SU-DHL-6 (cell line): Measurements from ENCODE around the gene OTC.

Source experiments
- H2AFZ ChIP-seq: fragments of 200-600 bp; sonication (generic); 2 replicates; pipeline ENCODE4 v1.6.1; 2014; ENCODE audit warnings: low read depth, mild to moderate bottlenecking, moderate library complexity, mixed read lengths, antibody characterized with exemption, low read length; ENCODE audit not compliant: severe bottlenecking
- H3F3A ChIP-seq: fragments of 200-600 bp; shearing (Covaris generic); 2 replicates; pipeline ENCODE4 v1.6.0; 2016; ENCODE audit warnings: antibody characterized with exemption, mild to moderate bottlenecking; ENCODE audit not compliant: insufficient read depth
- H3K27ac ChIP-seq: fragments of 200-600 bp; sonication (generic); 2 replicates; pipeline ENCODE4 v1.5.1; 2016; ENCODE audit warnings: low read depth, mild to moderate bottlenecking, low read length, moderate library complexity, mixed read lengths
- H3K27me3 ChIP-seq: fragments of 200-600 bp; sonication (generic), shearing (Covaris generic); 2 replicates; pipeline ENCODE4 v1.6.0; 2014; ENCODE audit warnings: mild to moderate bottlenecking, low read length
- H3K36me3 ChIP-seq: fragments of 200-600 bp; sonication (generic); 2 replicates; pipeline ENCODE4 v1.6.1; 2014; ENCODE audit warnings: mild to moderate bottlenecking, low read length, mixed read lengths
- H3K4me2 ChIP-seq: fragments of 300-600, 200-600 bp; shearing (Covaris generic), sonication (generic); 2 replicates; pipeline ENCODE4 v1.6.0; 2014; ENCODE audit warnings: low read length, low read depth, mild to moderate bottlenecking; ENCODE audit not compliant: poor library complexity, severe bottlenecking
- H3K4me3 ChIP-seq: fragments of 200-600 bp; sonication (generic); 2 replicates; pipeline ENCODE4 v1.5.1; 2014; ENCODE audit warnings: antibody characterized with exemption, low read length, mild to moderate bottlenecking, mixed read lengths; ENCODE audit not compliant: insufficient read depth, poor library complexity, severe bottlenecking
- H3K79me2 ChIP-seq: fragments of 200-600 bp; sonication (generic); 2 replicates; pipeline ENCODE4 v1.6.1; 2014; ENCODE audit warnings: mild to moderate bottlenecking, low read length, moderate library complexity; ENCODE audit not compliant: insufficient read depth
- H3K9ac ChIP-seq: fragments of 200-600 bp; sonication (generic); 2 replicates; pipeline ENCODE4 v1.7.0; 2014; ENCODE audit warnings: mild to moderate bottlenecking, low read length
- H3K9me2 ChIP-seq: fragments of 200-600 bp; sonication (generic); replicated peaks from 2 replicates; pipeline ENCODE4 v1.6.1; 2014; ENCODE audit warnings: low read length; ENCODE audit not compliant: insufficient read depth
- H3K9me3 ChIP-seq: fragments of 200-600 bp; sonication (generic); 2 replicates; pipeline ENCODE4 v1.6.1; 2014; ENCODE audit warnings: low read length, mixed read lengths; ENCODE audit not compliant: insufficient read depth
- H4K20me1 ChIP-seq: fragments of 200-600 bp; sonication (generic); 2 replicates; pipeline ENCODE4 v1.6.1; 2014; ENCODE audit warnings: low read depth, mild to moderate bottlenecking, antibody characterized with exemption, low read length, moderate library complexity, mixed read lengths
- EZH2phosphoT487 ChIP-seq: fragments of 200-600 bp; sonication (generic), shearing (Covaris generic); conservative IDR thresholded peaks from 2 replicates; pipeline ENCODE4 v1.6.1; 2018; ENCODE audit warnings: mild to moderate bottlenecking, antibody characterized with exemption, low read length, moderate library complexity, mixed read lengths
- TF ChIP-seq, protein P1 (sequence below): fragments of 200-600 bp; sonication (generic); IDR thresholded peaks from one replicate; pipeline ENCODE4 v1.5.1; 2017; ENCODE audit warnings: antibody characterized with exemption, mild to moderate bottlenecking, low read length, moderate library complexity; ENCODE audit not compliant: insufficient read depth, poor library complexity, severe bottlenecking

Gene OTC

DNA sequence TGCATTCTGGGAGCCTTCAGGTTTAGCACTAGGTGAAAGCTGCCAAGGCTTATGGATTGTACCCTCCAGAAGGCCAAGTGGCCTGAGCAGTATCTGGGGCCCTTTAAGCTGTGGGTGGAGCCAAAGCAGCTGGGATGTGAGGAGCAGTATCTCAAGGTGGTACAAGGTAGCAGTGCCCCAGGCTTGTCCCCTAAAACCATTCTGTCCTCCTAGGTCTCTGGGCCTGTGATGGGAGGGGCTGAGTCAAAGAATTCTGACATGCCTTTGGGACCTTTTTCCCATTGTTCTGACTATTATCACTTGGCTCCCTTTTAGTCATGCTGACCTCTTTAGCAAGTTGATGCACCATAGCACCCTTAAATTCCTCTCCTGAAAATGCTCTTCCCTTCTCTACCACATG lies 109.9 kb downstream of the OTC start:
- H3K9me3 ChIP-seq = no peaks in the 10 kb centered on the region
- H3K4me2 ChIP-seq = no peak overlapping the region
- H3K36me3 ChIP-seq = no peaks in the 10 kb centered on the region
- H3K79me2 ChIP-seq = no peaks in the 10 kb centered on the region
- H3K27ac ChIP-seq = no peak overlapping the region
- no peak overlapping the region for H2AFZ ChIP-seq
- no peaks in the 10 kb centered on the region for H4K20me1 ChIP-seq
- TF ChIP-seq, protein P1, sequence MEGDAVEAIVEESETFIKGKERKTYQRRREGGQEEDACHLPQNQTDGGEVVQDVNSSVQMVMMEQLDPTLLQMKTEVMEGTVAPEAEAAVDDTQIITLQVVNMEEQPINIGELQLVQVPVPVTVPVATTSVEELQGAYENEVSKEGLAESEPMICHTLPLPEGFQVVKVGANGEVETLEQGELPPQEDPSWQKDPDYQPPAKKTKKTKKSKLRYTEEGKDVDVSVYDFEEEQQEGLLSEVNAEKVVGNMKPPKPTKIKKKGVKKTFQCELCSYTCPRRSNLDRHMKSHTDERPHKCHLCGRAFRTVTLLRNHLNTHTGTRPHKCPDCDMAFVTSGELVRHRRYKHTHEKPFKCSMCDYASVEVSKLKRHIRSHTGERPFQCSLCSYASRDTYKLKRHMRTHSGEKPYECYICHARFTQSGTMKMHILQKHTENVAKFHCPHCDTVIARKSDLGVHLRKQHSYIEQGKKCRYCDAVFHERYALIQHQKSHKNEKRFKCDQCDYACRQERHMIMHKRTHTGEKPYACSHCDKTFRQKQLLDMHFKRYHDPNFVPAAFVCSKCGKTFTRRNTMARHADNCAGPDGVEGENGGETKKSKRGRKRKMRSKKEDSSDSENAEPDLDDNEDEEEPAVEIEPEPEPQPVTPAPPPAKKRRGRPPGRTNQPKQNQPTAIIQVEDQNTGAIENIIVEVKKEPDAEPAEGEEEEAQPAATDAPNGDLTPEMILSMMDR = no peak
- no peak for TF ChIP-seq EZH2phosphoT487
- no peaks in the 10 kb centered on the region for H3K27me3 ChIP-seq
- H3F3A ChIP-seq = no peaks in the 10 kb centered on the region
- no peak overlapping the region for H3K9ac ChIP-seq
- no peak overlapping the region for H3K4me3 ChIP-seq
- H3K9me2 ChIP-seq = no peaks in the 10 kb centered on the region

DNA sequence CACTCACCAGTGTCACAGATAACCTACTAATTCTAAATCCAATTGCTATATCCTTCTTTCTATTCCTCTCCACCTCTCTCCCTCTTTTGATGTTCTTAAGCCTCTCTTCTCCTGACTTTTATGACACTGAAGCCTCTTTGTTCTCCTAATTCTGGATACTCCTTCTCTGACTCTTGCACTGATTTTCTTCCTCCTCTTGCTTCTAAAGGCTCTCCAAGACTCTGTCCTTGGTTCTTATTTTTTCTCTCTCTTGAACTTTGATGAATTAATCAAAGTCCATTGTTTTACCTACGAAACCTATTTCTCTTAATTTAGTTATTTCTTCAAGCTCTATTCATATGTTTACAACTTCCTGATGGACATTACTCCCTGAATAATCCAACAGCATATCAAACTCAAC lies 113.3 kb downstream of the OTC start:
- TF ChIP-seq, protein P1 = no peak
- no peak for TF ChIP-seq EZH2phosphoT487
- H4K20me1 ChIP-seq = no peaks in the 10 kb centered on the region
- H3K36me3 ChIP-seq = no peaks in the 10 kb centered on the region

GRCh38 chrX:38468563-38469157 lies 116.3 kb downstream of the OTC start:
- Histone ChIP-seq H3F3A (no peaks in the 10 kb centered on the region), H3K4me3 (no peak overlapping the region), H2AFZ (no peak overlapping the region), H3K9me3 (no peaks in the 10 kb centered on the region), H3K36me3 (no peaks in the 10 kb centered on the region), H3K27ac (no peak overlapping the region), H3K27me3 (no peaks in the 10 kb centered on the region), H3K79me2 (no peaks in the 10 kb centered on the region), H4K20me1 (no peaks in the 10 kb centered on the region), H3K9ac (no peak overlapping the region), H3K9me2 (no peaks in the 10 kb centered on the region), H3K4me2 (no peak overlapping the region)
- no peak for TF ChIP-seq EZH2phosphoT487
- TF ChIP-seq, protein P1 = no peak

More for the DNA sequence above, 113.3 kb downstream of the OTC start:
- no peaks in the 10 kb centered on the region for H3K9me2 ChIP-seq
- no peaks in the 10 kb centered on the region for H3K79me2 ChIP-seq
- H3K9me3 ChIP-seq = no peaks in the 10 kb centered on the region
- no peaks in the 10 kb centered on the region for H3F3A ChIP-seq
- H3K9ac ChIP-seq = no peak overlapping the region
- no peak overlapping the region for H3K4me2 ChIP-seq
- H3K4me3 ChIP-seq = no peak overlapping the region
- H2AFZ ChIP-seq = no peak overlapping the region
- H3K27me3 ChIP-seq = no peaks in the 10 kb centered on the region
- H3K27ac ChIP-seq = no peak overlapping the region
